Measurements from ENCODE around the gene STPG1.

STPG1 gene

GRCh38 chr1:24426744-24427544 is 13.4 kb upstream of the STPG1 start:
- no peak overlapping the region for H3K4me3 ChIP-seq (replicated peaks in 1 of 2; ENCODE audit: low read depth in 2 of 2, low read length in 2 of 2)
- DNase-seq (ENCODE audit: low read depth in 2 of 2), result no peak
- TF ChIP-seq CTCF (IDR thresholded peaks at IDR 0.05; ENCODE audit: low read depth, low read length), result no peak

GRCh38 chr1:24425922-24426321 is 12.3 kb upstream of the STPG1 start:
- DNase-seq (ENCODE audit: low read depth in 2 of 2), result no peak
- no peak for TF ChIP-seq CTCF (IDR thresholded peaks at IDR 0.05; ENCODE audit: low read depth, low read length)
- H3K4me3 ChIP-seq (replicated peaks in 1 of 2; ENCODE audit: low read depth in 2 of 2, low read length in 2 of 2), result no peak overlapping the region

DNA sequence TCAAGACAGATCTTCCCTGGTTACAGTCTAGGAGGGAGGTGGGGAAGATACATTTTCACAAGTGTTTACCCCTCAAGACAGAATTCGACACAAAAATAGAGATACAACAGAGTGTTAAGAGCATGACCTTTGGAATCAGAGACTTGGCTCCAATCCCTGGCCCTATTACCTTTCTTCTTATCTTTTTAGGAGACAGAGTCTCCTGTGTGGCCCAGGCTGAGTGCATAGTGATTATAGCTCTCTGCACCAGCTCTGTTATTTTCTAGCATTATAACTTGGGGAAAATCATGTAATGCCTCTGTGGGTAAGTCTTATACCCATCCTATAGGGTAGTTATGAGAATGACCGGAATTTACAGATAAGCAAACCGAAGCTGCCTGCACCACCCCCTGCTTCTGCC is 11.9 kb upstream of the STPG1 start:
- DNase-seq (ENCODE audit: low read depth in 2 of 2), result no peak
- no peak for TF ChIP-seq CTCF (IDR thresholded peaks at IDR 0.05; ENCODE audit: low read depth, low read length)

GRCh38 chr1:24424990-24425389 is 11.4 kb upstream of the STPG1 start:
- H3K4me3 ChIP-seq (replicated peaks in 1 of 2; ENCODE audit: low read depth in 2 of 2, low read length in 2 of 2), result no peak overlapping the region
- TF ChIP-seq CTCF (IDR thresholded peaks at IDR 0.05; ENCODE audit: low read depth, low read length), result no peak
- no peak for DNase-seq (ENCODE audit: low read depth in 2 of 2)

More for the DNA sequence above, 11.9 kb upstream of the STPG1 start:
- H3K4me3 ChIP-seq (replicated peaks in 1 of 2; ENCODE audit: low read depth in 2 of 2, low read length in 2 of 2), result no peak overlapping the region

- TF ChIP-seq CTCF (IDR thresholded peaks at IDR 0.05; ENCODE audit: low read depth, low read length), result no peak
- no peak for DNase-seq (ENCODE audit: low read depth in 2 of 2)
- no peak overlapping the region for H3K4me3 ChIP-seq (replicated peaks in 1 of 2; ENCODE audit: low read depth in 2 of 2, low read length in 2 of 2)
These were observed 10.6 kb upstream of the STPG1 start for GRCh38 chr1:24424207-24424606.

DNA sequence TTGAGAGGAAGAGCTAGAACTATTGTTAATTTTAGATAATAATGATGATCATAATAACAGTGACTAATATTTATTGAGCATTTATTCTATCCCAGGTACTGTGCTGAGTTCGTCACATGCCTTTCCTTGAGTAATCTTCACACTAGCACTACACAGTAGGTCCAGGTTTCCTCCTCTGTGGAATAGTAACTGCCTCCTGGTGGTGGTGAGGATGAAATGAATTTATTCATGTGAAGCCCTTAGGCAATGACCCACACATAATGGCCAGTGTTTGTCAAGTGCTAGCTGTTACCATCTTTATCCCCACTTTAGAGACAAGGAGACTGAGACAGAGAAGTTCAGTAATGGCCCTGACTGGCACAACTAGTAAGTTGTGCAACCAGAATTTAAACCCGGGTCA is 7.9 kb upstream of the STPG1 start:
- no peak for DNase-seq (ENCODE audit: low read depth in 2 of 2)
- H3K4me3 ChIP-seq (replicated peaks in 1 of 2; ENCODE audit: low read depth in 2 of 2, low read length in 2 of 2), result no peak overlapping the region
- TF ChIP-seq CTCF (IDR thresholded peaks at IDR 0.05; ENCODE audit: low read depth, low read length), result no peak

- DNase-seq (ENCODE audit: low read depth in 2 of 2), result peak in 1 of 2 donors; percentile 25
- no peak overlapping the region for H3K4me3 ChIP-seq (replicated peaks in 1 of 2; ENCODE audit: low read depth in 2 of 2, low read length in 2 of 2)
- no peak for TF ChIP-seq CTCF (IDR thresholded peaks at IDR 0.05; ENCODE audit: low read depth, low read length)
These were observed 7.0 kb upstream of the STPG1 start for GRCh38 chr1:24420547-24420946.

Data from cardiac fibroblast (primary cell).